OCI-M2 (cell line): ENCODE results near the gene AGO3.

Experiments
- DNase-seq: peaks from one replicate; lab custom pipeline; 2025; ENCODE audit not compliant: unreplicated experiment; lab: John Stamatoyannopoulos, UW

AGO3 gene

GRCh38 chr1:36119456-36119855 lies 188.6 kb downstream of the AGO3 start:
- DNase-seq: no peak
